HG03095 (cell line): ENCODE results near the gene MRPL23.
"Not testable (repeated sequence)": the region's sequence is repeated elsewhere in the genome, so short reads cannot be mapped to it uniquely, and the experiment has no call there.

Experiments used
- ATAC-seq: cut with Tn5 transposase; IDR thresholded peaks from one replicate; pipeline ENCODE4 v1.9.1; 2021; ENCODE audit warnings: moderate library complexity; ENCODE audit not compliant: unreplicated experiment

The MRPL23 gene

DNA sequence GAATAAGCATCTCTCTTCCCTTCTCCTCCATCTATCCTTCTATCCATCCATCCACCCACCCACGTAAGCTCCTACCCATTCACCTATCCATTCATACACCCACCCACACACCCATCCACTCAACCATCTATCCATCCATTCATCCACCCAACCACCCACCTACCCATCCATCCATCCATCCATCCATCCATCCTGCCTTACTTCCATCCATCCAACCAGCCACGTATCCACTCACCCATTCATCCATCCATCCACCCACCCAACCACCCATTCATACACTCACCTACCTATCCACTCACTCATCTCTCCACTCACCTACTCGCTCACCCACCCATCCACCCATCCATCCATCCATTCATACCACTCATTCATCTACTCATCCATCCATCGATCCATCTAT is 14.5 kb upstream of the MRPL23 start:
- ATAC-seq, result no peak

DNA sequence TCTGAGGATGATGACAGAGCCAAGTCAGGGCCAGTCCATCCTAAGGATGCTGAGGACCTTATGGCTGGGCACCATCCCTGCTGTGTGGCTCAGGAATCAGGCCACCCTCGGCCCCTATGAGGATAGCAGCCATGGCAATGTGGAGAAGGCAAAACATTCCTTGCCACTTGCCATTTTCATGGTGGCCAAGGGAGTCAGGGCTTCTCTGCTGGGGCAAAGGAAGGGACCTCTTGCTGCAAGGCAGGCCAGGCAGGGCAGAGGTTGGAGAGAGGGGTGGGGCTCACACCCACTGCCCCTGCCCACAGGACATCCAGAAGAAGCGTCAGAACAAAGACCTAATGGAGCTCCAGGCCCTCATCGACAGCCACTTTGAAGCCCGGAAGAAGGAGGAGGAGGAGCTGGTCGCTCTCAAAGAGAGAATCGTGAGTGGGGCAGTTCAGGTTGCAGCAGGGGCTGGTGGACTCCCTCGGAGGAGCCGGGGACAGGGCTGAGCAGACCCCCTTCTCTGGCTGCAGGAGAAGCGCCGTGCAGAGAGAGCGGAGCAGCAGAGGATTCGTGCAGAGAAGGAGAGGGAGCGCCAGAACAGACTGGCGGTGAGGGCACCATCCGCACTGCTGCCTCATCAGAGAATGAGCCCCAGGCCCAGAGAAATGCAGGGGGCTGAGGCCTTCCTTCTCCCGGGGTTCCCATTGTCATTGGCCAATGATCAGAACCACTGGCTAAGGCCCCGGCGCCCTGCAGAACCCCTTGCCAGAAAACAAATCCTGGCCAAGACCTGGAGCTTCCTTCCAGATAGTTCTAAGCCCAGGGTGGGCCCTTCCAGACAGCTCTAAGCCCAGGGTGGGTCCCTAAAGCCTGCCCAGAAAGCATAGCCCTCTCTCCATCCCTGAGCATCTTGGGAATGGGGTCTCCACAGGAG is 13.5 kb upstream of the MRPL23 start:
- no peak for ATAC-seq

DNA sequence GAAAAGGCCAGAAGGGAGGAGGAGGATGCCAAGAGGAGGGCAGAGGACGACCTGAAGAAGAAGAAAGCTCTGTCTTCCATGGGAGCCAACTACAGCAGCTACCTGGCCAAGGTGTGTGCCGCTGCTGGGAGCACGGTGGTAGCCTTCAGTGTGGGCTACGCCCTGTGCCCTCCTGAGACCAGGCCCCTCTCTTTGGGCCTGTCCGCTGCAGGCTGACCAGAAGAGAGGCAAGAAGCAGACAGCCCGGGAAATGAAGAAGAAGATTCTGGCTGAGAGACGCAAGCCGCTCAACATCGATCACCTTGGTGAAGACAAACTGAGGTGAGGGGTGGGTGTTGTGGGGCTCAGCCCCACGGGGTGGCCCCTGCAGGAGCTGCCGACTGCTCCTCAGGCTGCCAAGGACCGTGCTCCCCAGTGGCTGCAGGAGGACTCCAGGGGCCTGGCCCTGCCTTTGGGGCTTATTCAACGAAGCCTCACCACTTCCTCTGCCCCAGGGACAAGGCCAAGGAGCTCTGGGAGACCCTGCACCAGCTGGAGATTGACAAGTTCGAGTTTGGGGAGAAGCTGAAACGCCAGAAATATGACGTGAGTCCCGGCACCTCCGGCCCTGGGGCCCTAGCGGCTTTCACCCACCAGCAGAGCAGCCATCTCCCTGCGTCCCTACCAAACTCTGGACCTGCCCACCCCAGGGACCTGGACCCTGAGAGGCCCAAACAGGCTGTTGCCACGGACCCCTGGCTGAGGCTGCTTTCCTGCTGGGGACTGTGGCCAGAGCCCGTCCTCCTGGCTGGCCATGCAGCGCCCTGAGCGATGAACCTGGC is 12.6 kb upstream of the MRPL23 start:
- no peak for ATAC-seq

- no peak for ATAC-seq
Observed at GRCh38 chr11:1935156-1936071, 11.7 kb upstream of the MRPL23 start.

GRCh38 chr11:1936072-1936780 is 10.9 kb upstream of the MRPL23 start:
- ATAC-seq, result no peak

- ATAC-seq, result no peak
Observed at GRCh38 chr11:1936781-1937615, 10.1 kb upstream of the MRPL23 start.

DNA sequence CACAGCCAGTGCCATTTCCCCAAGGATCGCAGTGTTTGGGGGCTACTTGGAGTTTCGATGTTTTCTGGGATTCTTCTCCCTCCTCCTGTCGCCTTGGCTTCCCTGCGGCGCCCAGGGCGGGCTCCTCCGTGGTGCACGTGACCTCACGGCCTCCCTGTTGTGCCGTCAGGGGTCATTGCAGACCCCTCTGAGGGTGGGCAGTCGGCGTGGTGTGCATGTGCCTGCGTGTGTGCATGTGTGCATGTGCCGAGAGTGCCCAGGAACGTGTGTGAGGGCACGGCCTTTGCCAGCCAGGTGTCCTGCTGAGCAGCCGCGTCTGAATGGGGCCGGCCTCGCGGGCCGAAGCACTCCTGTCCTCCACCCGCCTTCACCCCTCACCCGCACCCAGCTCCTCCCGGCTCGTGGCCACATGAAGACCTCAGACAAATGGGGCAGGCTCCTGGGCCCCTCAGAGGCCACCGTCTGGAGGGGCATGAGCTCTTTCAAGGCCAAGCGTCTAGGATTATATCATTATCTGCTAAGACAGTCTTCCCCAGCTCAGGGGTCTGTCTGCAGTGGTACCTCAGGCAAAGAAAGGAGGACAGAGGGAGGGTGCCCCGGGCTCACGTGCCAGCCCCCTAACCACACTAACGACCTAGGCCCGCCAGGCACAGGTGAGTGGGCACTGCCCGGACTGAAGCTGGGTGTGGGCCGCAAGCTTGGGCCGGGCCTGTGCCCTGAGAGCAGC is 9.4 kb upstream of the MRPL23 start:
- no peak for ATAC-seq

DNA sequence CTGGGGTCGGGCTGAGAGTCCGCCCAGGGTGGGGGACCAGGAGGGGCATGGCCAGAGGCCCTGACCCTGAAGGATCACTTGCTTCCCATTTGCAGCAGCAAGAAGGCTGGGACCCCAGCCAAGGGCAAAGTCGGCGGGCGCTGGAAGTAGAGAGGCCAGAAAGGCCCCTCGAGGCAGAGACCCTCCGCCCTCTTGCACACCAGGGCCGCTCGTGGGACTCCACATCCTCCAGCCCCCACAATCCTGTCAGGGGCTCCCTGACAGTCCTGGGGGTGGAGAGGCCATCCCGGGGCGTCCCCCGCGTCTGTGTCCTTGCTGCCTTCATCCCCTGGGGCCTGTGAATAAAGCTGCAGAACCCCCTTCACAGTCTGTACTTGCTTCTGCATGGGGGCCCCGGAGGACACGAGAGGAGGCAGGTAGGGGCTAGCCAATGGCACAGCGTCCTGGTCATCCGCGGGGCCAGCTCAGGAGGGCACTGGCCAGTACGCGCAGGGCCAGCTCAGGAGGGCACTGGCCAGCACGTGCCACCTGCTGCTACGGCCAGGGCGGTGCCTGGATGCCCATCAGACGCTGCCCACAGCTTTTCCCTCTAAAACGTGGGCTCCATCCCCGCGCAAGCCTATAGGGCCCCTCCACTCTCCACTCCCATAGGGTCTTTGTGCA is 8.7 kb upstream of the MRPL23 start:
- no peak for ATAC-seq

- no peak for ATAC-seq
Observed at GRCh38 chr11:1939006-1939625, 8.0 kb upstream of the MRPL23 start.

DNA sequence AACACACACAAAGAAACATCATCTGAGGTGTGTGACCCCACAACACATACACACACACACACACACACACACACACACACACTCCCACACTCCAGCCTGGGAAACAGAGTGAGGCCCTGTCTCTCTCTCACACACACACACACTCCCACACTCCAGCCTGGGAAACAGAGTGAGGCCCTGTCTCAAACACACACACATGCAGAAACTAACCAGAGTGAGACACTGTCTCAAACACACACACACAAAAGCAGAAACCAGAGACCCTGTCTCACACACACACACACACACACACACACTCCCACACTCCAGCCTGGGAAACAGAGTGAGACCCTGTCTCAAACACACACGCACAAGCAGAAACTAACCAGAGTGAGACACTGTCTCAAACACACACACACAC is 7.3 kb upstream of the MRPL23 start:
- not testable (repeated sequence) for ATAC-seq

- ATAC-seq, result no peak
Observed at GRCh38 chr11:1942558-1943260, 4.4 kb upstream of the MRPL23 start.

- ATAC-seq, result no peak
Observed at GRCh38 chr11:1943576-1943975, 3.6 kb upstream of the MRPL23 start.

DNA sequence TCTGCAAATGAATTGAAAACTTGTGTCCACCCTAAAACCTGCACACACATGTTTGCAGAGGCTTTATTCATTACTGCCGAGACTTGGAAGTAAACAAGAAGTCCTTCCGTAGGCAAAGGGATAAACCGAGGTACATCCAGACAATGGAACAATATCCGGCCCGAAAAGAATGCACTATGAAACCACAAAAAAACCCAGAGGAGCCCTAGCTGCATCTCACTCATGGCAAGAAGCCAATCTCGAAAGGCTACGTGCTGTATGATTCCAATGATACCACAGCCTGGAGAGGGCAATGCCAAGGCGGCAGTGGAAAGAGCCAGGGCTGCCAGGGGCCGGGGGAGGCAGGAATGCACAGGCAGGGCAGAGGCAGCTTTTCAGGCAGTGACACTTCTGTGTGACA is 3.2 kb upstream of the MRPL23 start:
- ATAC-seq, result no peak

GRCh38 chr11:1947592-1948237 is 583 bp downstream of the MRPL23 start:
- no peak for ATAC-seq

DNA sequence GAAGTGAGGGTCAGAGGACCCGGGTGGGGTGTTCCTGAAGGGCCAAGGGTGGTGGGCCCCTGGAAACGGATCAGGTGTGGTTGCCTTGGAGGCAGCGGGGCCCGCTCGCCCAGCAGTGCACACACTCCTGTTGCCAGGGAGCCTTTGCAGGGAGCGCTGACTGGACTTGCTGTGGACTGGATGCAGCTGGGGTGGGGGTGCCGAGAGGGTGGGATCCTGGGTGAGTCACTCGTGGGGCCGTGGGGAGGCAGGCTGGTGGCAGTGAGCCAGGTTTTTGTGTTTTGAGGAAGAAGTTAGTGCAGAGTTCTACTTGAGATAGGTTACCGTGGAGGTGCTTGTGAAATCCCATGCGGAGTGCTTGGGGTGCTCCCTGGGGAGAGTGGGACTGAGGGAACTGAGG is 1.3 kb downstream of the MRPL23 start:
- ATAC-seq, result no peak

DNA sequence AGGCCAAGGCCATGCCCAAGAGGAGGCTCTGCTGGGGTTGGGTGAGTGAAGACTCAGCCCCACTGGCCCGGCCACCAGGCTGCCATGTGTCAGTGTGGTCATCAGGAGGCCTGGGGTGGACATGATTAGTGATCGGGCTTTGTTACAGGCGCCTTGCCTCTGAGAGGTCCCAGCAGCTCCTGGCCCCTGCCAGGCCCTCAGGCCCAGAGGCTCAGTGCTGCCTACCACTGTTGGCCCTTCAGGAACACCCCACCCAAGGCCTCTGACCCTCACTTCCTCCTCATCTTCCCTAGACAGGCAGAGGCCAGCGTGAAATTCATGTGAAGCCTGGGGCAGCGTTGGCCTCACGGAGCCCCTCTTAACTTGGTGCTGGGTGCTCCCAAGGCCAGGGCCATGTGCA is 2.2 kb downstream of the MRPL23 start:
- no peak for ATAC-seq

DNA sequence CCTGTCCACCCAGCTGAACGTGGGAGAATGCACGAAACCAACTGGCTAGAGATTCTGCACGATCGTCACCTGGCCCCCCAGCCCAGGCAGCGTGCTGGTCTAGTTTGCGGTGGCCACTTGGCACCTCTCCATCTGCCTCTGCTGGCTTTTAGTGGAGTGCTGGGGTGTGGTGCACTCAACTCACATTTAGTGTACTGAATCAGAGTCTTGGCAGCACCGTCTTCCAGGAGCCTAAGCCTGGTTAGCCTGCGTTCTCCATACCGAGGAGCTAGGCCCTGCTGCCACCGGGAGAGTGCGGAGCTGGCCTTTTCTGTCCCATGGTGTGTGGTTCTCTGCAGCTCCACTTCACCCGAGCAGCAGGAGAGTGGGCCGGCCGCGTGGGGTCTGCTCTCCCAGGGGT is 2.8 kb downstream of the MRPL23 start:
- no peak for ATAC-seq
